OCI-LY1 (cell line): ENCODE measurements around the gene KCNK17.

ENCODE experiments used
- H2AFZ ChIP-seq: fragments of 200-600 bp; sonication (generic), shearing (Covaris generic); 2 replicates; pipeline ENCODE4 v1.6.0; 2014; ENCODE audit warnings: antibody characterized with exemption, mild to moderate bottlenecking, low read length
- H3F3A ChIP-seq: fragments of 200-600 bp; sonication (generic), shearing (Covaris generic); 2 replicates; pipeline ENCODE4 v1.6.0; 2014; ENCODE audit warnings: mild to moderate bottlenecking, antibody characterized with exemption, low read length, moderate library complexity; ENCODE audit not compliant: insufficient read depth
- H3K27ac ChIP-seq: fragments of 200-600 bp; sonication (generic); 2 replicates; pipeline ENCODE4 v1.5.1; 2014; ENCODE audit warnings: low read length, mixed run types, mild to moderate bottlenecking, low read depth; ENCODE audit not compliant: poor library complexity, severe bottlenecking
- H3K27me3 ChIP-seq: fragments of 200-600 bp; sonication (generic); 2 replicates; pipeline ENCODE4 v1.6.0; 2014; ENCODE audit warnings: antibody characterized with exemption, mild to moderate bottlenecking, low read length, moderate library complexity; ENCODE audit not compliant: insufficient read depth
- H3K36me3 ChIP-seq: fragments of 200-600 bp; sonication (generic); 2 replicates; pipeline ENCODE4 v1.6.1; 2014; ENCODE audit warnings: mild to moderate bottlenecking, antibody characterized with exemption, low read length, moderate library complexity, mixed read lengths; ENCODE audit not compliant: insufficient read depth
- H3K4me1 ChIP-seq: fragments of 200-600 bp; sonication (generic); 2 replicates; pipeline ENCODE4 v1.5.1; 2014; ENCODE audit warnings: mild to moderate bottlenecking, low read length, moderate library complexity; ENCODE audit not compliant: insufficient read depth, severe bottlenecking
- H3K4me2 ChIP-seq: fragments of 200-600 bp; sonication (generic), shearing (Covaris generic); 2 replicates; pipeline ENCODE4 v1.6.1; 2014; ENCODE audit warnings: low read length
- H3K4me3 ChIP-seq: fragments of 200-600 bp; sonication (generic); 2 replicates; pipeline ENCODE4 v1.5.1; 2014; ENCODE audit warnings: low read length, low read depth, mild to moderate bottlenecking, mixed read lengths; ENCODE audit not compliant: poor library complexity, severe bottlenecking
- H3K79me2 ChIP-seq: fragments of 200-600 bp; shearing (Covaris generic); 2 replicates; pipeline ENCODE4 v1.6.1; 2016; ENCODE audit warnings: mixed run types, low read length, mixed read lengths; ENCODE audit not compliant: insufficient read depth
- H3K9ac ChIP-seq: fragments of 200-600 bp; sonication (generic), shearing (Covaris generic); 2 replicates; pipeline ENCODE4 v1.6.1; 2014; ENCODE audit warnings: mild to moderate bottlenecking, low read length, mixed read lengths
- H3K9me2 ChIP-seq: fragments of 200-600 bp; sonication (generic), shearing (Covaris generic); 2 replicates; pipeline ENCODE4 v1.6.1; 2014; ENCODE audit warnings: low read depth, mild to moderate bottlenecking, low read length, mixed read lengths
- H3K9me3 ChIP-seq: fragments of 200-600 bp; shearing (Covaris generic); 2 replicates; pipeline ENCODE4 v1.6.1; 2014; ENCODE audit warnings: low read length, mixed read lengths
- H4K20me1 ChIP-seq: fragments of 200-600 bp; sonication (generic), shearing (Covaris generic); 2 replicates; pipeline ENCODE4 v1.6.0; 2016; ENCODE audit warnings: mild to moderate bottlenecking, low read length; ENCODE audit not compliant: insufficient read depth
- CTCF ChIP-seq: fragments of 200-600 bp; sonication (generic), shearing (Covaris generic); IDR thresholded peaks from 2 replicates; pipeline ENCODE4 v1.5.1; 2017; ENCODE audit warnings: mild to moderate bottlenecking, antibody characterized with exemption, low read length, moderate library complexity, mixed read lengths
- EZH2 ChIP-seq: fragments of 200-600 bp; sonication (generic), shearing (Covaris generic); IDR thresholded peaks from 2 replicates; pipeline ENCODE4 v1.8.0; 2017; ENCODE audit warnings: borderline replicate concordance, mixed run types, mild to moderate bottlenecking, antibody characterized with exemption, low read length, moderate library complexity, mixed read lengths

The KCNK17 gene

GRCh38 chr6:39273406-39273821 is 40.8 kb downstream of the KCNK17 start:
- TF ChIP-seq EZH2 (no peak), CTCF (no peak)
- Histone ChIP-seq H3K9me2 (no peaks in the 10 kb centered on the region), H3K9ac (no peak overlapping the region), H3K36me3 (no peaks in the 10 kb centered on the region), H3K27ac (no peak overlapping the region), H3K9me3 (no peaks in the 10 kb centered on the region), H3K27me3 (no peaks in the 10 kb centered on the region), H3K79me2 (no peaks in the 10 kb centered on the region), H3F3A (no peaks in the 10 kb centered on the region), H2AFZ (no peak overlapping the region), H3K4me1 (no peaks in the 10 kb centered on the region), H3K4me3 (no peak overlapping the region), H3K4me2 (no peak overlapping the region), H4K20me1 (no peaks in the 10 kb centered on the region)

GRCh38 chr6:39269961-39270360 is 44.3 kb downstream of the KCNK17 start:
- H3K4me3 ChIP-seq: no peak overlapping the region
- no peaks in the 10 kb centered on the region for H3K9me2 ChIP-seq
- no peaks in the 10 kb centered on the region for H3K27me3 ChIP-seq
- no peaks in the 10 kb centered on the region for H3K36me3 ChIP-seq
- H3K4me2 ChIP-seq: no peak overlapping the region
- H3K27ac ChIP-seq: no peak overlapping the region
- no peaks in the 10 kb centered on the region for H3K4me1 ChIP-seq
- no peaks in the 10 kb centered on the region for H3K79me2 ChIP-seq
- H4K20me1 ChIP-seq: no peaks in the 10 kb centered on the region
- TF ChIP-seq CTCF (no peak), EZH2 (no peak)
- H3K9ac ChIP-seq: no peak overlapping the region
- H3F3A ChIP-seq: no peaks in the 10 kb centered on the region
- no peaks in the 10 kb centered on the region for H3K9me3 ChIP-seq
- H2AFZ ChIP-seq: no peak overlapping the region

- no peaks in the 10 kb centered on the region for H3K4me1 ChIP-seq
- no peak overlapping the region for H3K27ac ChIP-seq
- no peak overlapping the region for H3K4me2 ChIP-seq
- H4K20me1 ChIP-seq: no peaks in the 10 kb centered on the region
- no peaks in the 10 kb centered on the region for H3K27me3 ChIP-seq
- H2AFZ ChIP-seq: no peak overlapping the region
- no peaks in the 10 kb centered on the region for H3K79me2 ChIP-seq
- no peaks in the 10 kb centered on the region for H3K36me3 ChIP-seq
- H3K9me3 ChIP-seq: no peaks in the 10 kb centered on the region
- no peak overlapping the region for H3K9ac ChIP-seq
- no peaks in the 10 kb centered on the region for H3F3A ChIP-seq
- TF ChIP-seq CTCF: no peak
- no peak overlapping the region for H3K4me3 ChIP-seq
- no peaks in the 10 kb centered on the region for H3K9me2 ChIP-seq
These were observed 45.5 kb downstream of the KCNK17 start for GRCh38 chr6:39268721-39269120.
